ENCODE results near the gene LARP7.
"Not testable (repeated sequence)": the region's sequence is repeated elsewhere in the genome, so short reads cannot be mapped to it uniquely, and the experiment has no call there.

Gene LARP7

GRCh38 chr4:112651641-112652040 is 14.7 kb downstream of the LARP7 start:
- DNase-seq (ENCODE audit: low read depth) = no peak
- TF ChIP-seq, protein P1, sequence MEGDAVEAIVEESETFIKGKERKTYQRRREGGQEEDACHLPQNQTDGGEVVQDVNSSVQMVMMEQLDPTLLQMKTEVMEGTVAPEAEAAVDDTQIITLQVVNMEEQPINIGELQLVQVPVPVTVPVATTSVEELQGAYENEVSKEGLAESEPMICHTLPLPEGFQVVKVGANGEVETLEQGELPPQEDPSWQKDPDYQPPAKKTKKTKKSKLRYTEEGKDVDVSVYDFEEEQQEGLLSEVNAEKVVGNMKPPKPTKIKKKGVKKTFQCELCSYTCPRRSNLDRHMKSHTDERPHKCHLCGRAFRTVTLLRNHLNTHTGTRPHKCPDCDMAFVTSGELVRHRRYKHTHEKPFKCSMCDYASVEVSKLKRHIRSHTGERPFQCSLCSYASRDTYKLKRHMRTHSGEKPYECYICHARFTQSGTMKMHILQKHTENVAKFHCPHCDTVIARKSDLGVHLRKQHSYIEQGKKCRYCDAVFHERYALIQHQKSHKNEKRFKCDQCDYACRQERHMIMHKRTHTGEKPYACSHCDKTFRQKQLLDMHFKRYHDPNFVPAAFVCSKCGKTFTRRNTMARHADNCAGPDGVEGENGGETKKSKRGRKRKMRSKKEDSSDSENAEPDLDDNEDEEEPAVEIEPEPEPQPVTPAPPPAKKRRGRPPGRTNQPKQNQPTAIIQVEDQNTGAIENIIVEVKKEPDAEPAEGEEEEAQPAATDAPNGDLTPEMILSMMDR (IDR thresholded peaks at IDR 0.05; ENCODE audit: low read depth, low read length, missing control alignments) = no peak
- no peak overlapping the region for H3K4me3 ChIP-seq (ENCODE audit: low read depth, low read length)

DNA sequence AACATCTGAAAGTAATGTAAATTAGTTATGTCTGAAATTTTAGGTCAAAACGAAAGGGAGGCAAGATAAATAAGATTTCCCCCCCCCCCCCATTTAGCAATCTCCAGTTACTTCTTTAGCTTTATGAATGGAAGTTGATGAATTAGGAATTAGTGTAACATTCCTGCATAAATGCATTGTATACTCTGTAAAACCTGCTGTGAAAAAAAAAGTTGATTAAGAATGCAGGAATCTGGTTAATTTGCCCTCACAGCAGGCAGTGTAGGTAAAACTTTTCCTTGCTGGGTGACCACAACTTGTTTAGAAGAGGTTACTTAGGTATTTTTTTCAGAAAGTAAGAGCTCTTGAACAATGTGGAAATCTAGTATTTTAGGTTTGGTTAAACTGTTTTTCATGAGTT is 15.3 kb downstream of the LARP7 start:
- no peak for DNase-seq (ENCODE audit: low read depth)
- H3K4me3 ChIP-seq (ENCODE audit: low read depth, low read length) = no peak overlapping the region
- TF ChIP-seq, protein P1 (IDR thresholded peaks at IDR 0.05; ENCODE audit: low read depth, low read length, missing control alignments) = no peak

DNA sequence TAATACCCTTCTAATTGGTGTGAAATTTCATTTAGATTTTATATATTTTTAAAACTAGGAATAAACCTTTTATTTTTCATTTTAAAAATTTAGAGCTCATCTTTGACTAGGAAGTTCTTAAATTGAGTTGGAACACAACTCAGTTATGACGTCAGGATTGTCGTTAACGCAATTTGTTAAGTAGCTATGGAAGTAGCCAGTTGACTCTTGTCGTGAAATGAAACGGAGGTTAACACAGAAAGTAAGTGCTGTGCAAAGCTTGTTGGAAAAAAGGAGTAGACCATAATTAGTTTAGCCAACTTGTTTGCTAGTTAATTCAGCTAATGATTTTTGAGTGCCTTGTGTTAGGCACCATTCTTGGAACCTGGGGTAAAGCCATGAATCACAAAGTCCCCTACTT is 18.3 kb downstream of the LARP7 start:
- DNase-seq (ENCODE audit: low read depth) = no peak
- TF ChIP-seq, protein P1 (IDR thresholded peaks at IDR 0.05; ENCODE audit: low read depth, low read length, missing control alignments) = no peak
- H3K4me3 ChIP-seq (ENCODE audit: low read depth, low read length) = no peak overlapping the region

GRCh38 chr4:112656115-112656514 is 19.2 kb downstream of the LARP7 start:
- DNase-seq (ENCODE audit: low read depth); H3K4me3 ChIP-seq (ENCODE audit: low read depth, low read length): not testable (repeated sequence)

GRCh38 chr4:112664611-112665010 is 27.7 kb downstream of the LARP7 start:
- TF ChIP-seq, protein P1 (IDR thresholded peaks at IDR 0.05; ENCODE audit: low read depth, low read length, missing control alignments) = no peak
- no peak for DNase-seq (ENCODE audit: low read depth)
- H3K4me3 ChIP-seq (ENCODE audit: low read depth, low read length) = no peak overlapping the region

GRCh38 chr4:112668131-112668530 is 31.2 kb downstream of the LARP7 start:
- no peak for DNase-seq (ENCODE audit: low read depth)
- TF ChIP-seq, protein P1 (IDR thresholded peaks at IDR 0.05; ENCODE audit: low read depth, low read length, missing control alignments) = no peak
- no peak overlapping the region for H3K4me3 ChIP-seq (ENCODE audit: low read depth, low read length)

GRCh38 chr4:112673076-112673475 is 36.1 kb downstream of the LARP7 start:
- H3K4me3 ChIP-seq (ENCODE audit: low read depth, low read length) = no peak overlapping the region
- no peak for DNase-seq (ENCODE audit: low read depth)
- TF ChIP-seq, protein P1 (IDR thresholded peaks at IDR 0.05; ENCODE audit: low read depth, low read length, missing control alignments) = no peak

DNA sequence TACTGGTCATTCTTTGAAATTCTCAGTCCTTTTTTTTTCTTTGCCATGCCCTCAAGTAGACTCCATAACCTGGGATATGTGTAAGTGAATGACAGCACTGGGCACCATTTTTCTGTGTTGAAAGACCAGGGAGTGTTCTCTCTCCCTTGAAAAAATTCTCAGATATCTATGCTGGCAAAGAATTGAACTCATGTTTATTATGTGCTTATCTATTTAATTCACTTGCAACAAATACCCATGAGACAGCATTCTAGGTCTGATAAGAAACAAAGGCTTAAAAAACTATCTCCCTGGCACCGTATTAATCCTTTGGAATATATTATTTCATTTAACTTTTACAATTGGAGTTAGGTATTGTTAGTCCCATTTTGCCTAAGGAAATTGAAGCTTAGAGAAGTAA is 36.7 kb downstream of the LARP7 start:
- TF ChIP-seq, protein P1 (IDR thresholded peaks at IDR 0.05; ENCODE audit: low read depth, low read length, missing control alignments) = no peak
- DNase-seq (ENCODE audit: low read depth) = no peak
- H3K4me3 ChIP-seq (ENCODE audit: low read depth, low read length) = no peak overlapping the region

All from GM12864 (cell line).